ENCODE results near the gene CDCA4. TPM values are rescaled to one million over a fixed set of nuclear protein-coding genes. Genes with fewer than 3 reads are reported as not detected.
A peak's percentile ranks its signal among the peaks of the same experiment; 100 is the strongest.

Gene CDCA4
- total RNA-seq, 1 donor from 2014 or later, result 50.8 TPM

GRCh38 chr14:105049753-105050550 is 29.1 kb upstream of the CDCA4 start:
- Histone ChIP-seq H3K27me3 (ENCODE audit: control insufficient read depth, insufficient read depth, low read length) (no peaks in the 10 kb centered on the region), H3K36me3 (ENCODE audit: control insufficient read depth, insufficient read depth, low read length) (no peaks in the 10 kb centered on the region), H3K4me3 (ENCODE audit: low read depth, low read length) (no peak overlapping the region)
- no peak for FAIRE-seq
- TF ChIP-seq CTCF (IDR thresholded peaks at IDR 0.05; ENCODE audit: insufficient read depth, low read length, severe bottlenecking), result no peak
- no peak for DNase-seq (ENCODE audit: low read depth)

- Histone ChIP-seq H3K36me3 (ENCODE audit: control insufficient read depth, insufficient read depth, low read length) (no peaks in the 10 kb centered on the region), H3K27me3 (ENCODE audit: control insufficient read depth, insufficient read depth, low read length) (no peaks in the 10 kb centered on the region), H3K4me3 (ENCODE audit: low read depth, low read length) (no peak overlapping the region)
- DNase-seq (ENCODE audit: low read depth) (no peak), FAIRE-seq (no peak)
- no peak for TF ChIP-seq CTCF (IDR thresholded peaks at IDR 0.05; ENCODE audit: insufficient read depth, low read length, severe bottlenecking)
Observed at GRCh38 chr14:105047283-105048016, 26.6 kb upstream of the CDCA4 start.

- DNase-seq (ENCODE audit: low read depth), result no peak
- no peak for FAIRE-seq
- H3K36me3 ChIP-seq (ENCODE audit: control insufficient read depth, insufficient read depth, low read length), result no peaks in the 10 kb centered on the region
- no peak for TF ChIP-seq CTCF (IDR thresholded peaks at IDR 0.05; ENCODE audit: insufficient read depth, low read length, severe bottlenecking)
- H3K4me3 ChIP-seq (ENCODE audit: low read depth, low read length), result no peak overlapping the region
- no peaks in the 10 kb centered on the region for H3K27me3 ChIP-seq (ENCODE audit: control insufficient read depth, insufficient read depth, low read length)
Observed at GRCh38 chr14:105046891-105047282, 26.0 kb upstream of the CDCA4 start.

- FAIRE-seq, result no peak
- no peaks in the 10 kb centered on the region for H3K36me3 ChIP-seq (ENCODE audit: control insufficient read depth, insufficient read depth, low read length)
- peak; percentile 99 for TF ChIP-seq CTCF (IDR thresholded peaks at IDR 0.05; ENCODE audit: insufficient read depth, low read length, severe bottlenecking)
- DNase-seq (ENCODE audit: low read depth), result no peak
- no peak overlapping the region for H3K4me3 ChIP-seq (ENCODE audit: low read depth, low read length)
- H3K27me3 ChIP-seq (ENCODE audit: control insufficient read depth, insufficient read depth, low read length), result no peaks in the 10 kb centered on the region
Observed at GRCh38 chr14:105045710-105046326, 24.9 kb upstream of the CDCA4 start.

- FAIRE-seq, result peak; percentile 23
- Histone ChIP-seq H3K36me3 (ENCODE audit: control insufficient read depth, insufficient read depth, low read length) (no peaks in the 10 kb centered on the region), H3K4me3 (ENCODE audit: low read depth, low read length) (no peak overlapping the region), H3K27me3 (ENCODE audit: control insufficient read depth, insufficient read depth, low read length) (no peaks in the 10 kb centered on the region)
- no peak for TF ChIP-seq CTCF (IDR thresholded peaks at IDR 0.05; ENCODE audit: insufficient read depth, low read length, severe bottlenecking)
- DNase-seq (ENCODE audit: low read depth), result no peak
Observed at GRCh38 chr14:105043641-105044040, 22.8 kb upstream of the CDCA4 start.
